Neural progenitor cell (in vitro differentiated cells): ENCODE data around the gene MAGEA2. TPM values are rescaled to one million over a fixed set of nuclear protein-coding genes. Genes with fewer than 3 reads are reported as not detected.
"Not testable (repeated sequence)": the region's sequence is repeated elsewhere in the genome, so short reads cannot be mapped to it uniquely, and the experiment has no call there.

ENCODE experiments used
- DNase-seq: peaks from one replicate; pipeline ENCODE4 v3.0.0-alpha.2; 2016; ENCODE audit warnings: low spot score
- H2AFZ ChIP-seq: fragments of 200-600 bp; sonication (generic); replicated peaks from 2 replicates; pipeline ENCODE4 v1.6.1; 2016; ENCODE audit warnings: antibody characterized with exemption
- H3F3A ChIP-seq: fragments of 200-600 bp; sonication (generic); 2 replicates; pipeline ENCODE4 v1.6.1; 2016; ENCODE audit warnings: antibody characterized with exemption, low read depth
- H3K27ac ChIP-seq: fragments of 200-600 bp; sonication (generic); 2 replicates; pipeline ENCODE4 v1.5.1; 2016; ENCODE audit warnings: mild to moderate bottlenecking
- H3K27me3 ChIP-seq: fragments of 200-600 bp; sonication (generic); 2 replicates; pipeline ENCODE4 v1.6.1; 2016; ENCODE audit warnings: mild to moderate bottlenecking, moderate library complexity
- H3K36me3 ChIP-seq: fragments of 200-600 bp; sonication (generic); 2 replicates; pipeline ENCODE4 v1.5.1; 2016
- H3K4me1 ChIP-seq: fragments of 200-600 bp; sonication (generic); 2 replicates; pipeline ENCODE4 v1.6.1; 2016; ENCODE audit warnings: mixed run types
- H3K4me2 ChIP-seq: fragments of 200-600 bp; sonication (generic); 2 replicates; pipeline ENCODE4 v1.6.1; 2016
- H3K4me3 ChIP-seq: fragments of 200-600 bp; sonication (generic); 2 replicates; pipeline ENCODE4 v1.5.1; 2016
- H3K79me2 ChIP-seq: fragments of 200-600 bp; sonication (generic); 2 replicates; pipeline ENCODE4 v1.6.1; 2016; ENCODE audit warnings: low read depth
- H3K9ac ChIP-seq: fragments of 200-600 bp; sonication (generic); 2 replicates; pipeline ENCODE4 v1.6.1; 2016
- H3K9me3 ChIP-seq: fragments of 200-600 bp; sonication (generic); 2 replicates; pipeline ENCODE4 v1.5.1; 2016; ENCODE audit warnings: low read depth
- H4K20me1 ChIP-seq: fragments of 200-600 bp; sonication (generic); 2 replicates; pipeline ENCODE4 v1.6.1; 2016; ENCODE audit warnings: low read depth
- H3K27ac Mint-ChIP-seq: 3 replicates; pipeline ENCODE4 v1.8.0; 2021; ENCODE audit warnings: mixed read lengths
- H3K27me3 Mint-ChIP-seq: 2 replicates; pipeline ENCODE4 v1.8.0; 2022; ENCODE audit warnings: low read depth, mild to moderate bottlenecking, inconsistent platforms, moderate library complexity, mixed read lengths; ENCODE audit not compliant: insufficient read depth
- H3K36me3 Mint-ChIP-seq: 3 replicates; pipeline ENCODE4 v1.8.0; 2021; ENCODE audit warnings: mixed read lengths
- H3K4me1 Mint-ChIP-seq: 3 replicates; pipeline ENCODE4 v1.8.0; 2021; ENCODE audit warnings: mixed read lengths
- H3K4me3 Mint-ChIP-seq: 3 replicates; pipeline ENCODE4 v1.8.0; 2021; ENCODE audit warnings: mild to moderate bottlenecking, moderate library complexity, mixed read lengths
- H3K9me3 Mint-ChIP-seq: 3 replicates; pipeline ENCODE4 v1.8.0; 2020; ENCODE audit warnings: mixed read lengths
- total RNA-seq: library from RNA; depleted of rRNA; stranded (reverse); fragments of >200 nt; gene quantifications from 2 replicates; pipeline ENCODE4 v1.2.3, GENCODE V29; 2015; ENCODE audit warnings: low replicate concordance

MAGEA2 gene
- total RNA-seq, 1 donor from 2014 or later, result not detected

DNA sequence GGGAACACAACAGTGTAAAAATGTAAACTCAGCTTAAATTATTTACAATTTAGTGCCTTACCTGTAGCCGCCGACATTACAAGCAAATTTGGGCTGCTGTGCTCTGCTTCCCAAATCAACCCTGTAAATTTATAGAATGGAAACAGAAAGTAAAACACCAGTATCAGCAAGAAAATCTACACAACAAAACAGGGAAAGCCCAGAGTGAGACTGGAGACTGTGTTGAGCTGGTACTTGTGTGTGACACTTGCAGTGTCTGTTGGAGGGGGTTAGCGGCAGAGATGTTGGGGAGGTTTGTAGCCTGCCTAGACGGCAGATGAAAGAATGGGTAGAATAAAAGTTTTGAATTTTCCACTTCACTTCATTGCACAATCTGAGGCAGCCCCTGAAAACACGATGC is 40.4 kb downstream of the MAGEA2 start:
- not testable (repeated sequence) for H3K27me3 ChIP-seq, H3K79me2 ChIP-seq, H3K27ac Mint-ChIP-seq, DNase-seq, H3F3A ChIP-seq, H3K27ac ChIP-seq, H2AFZ ChIP-seq, H3K9me3 ChIP-seq, H3K4me2 ChIP-seq, H3K9ac ChIP-seq, H3K9me3 Mint-ChIP-seq, H3K27me3 Mint-ChIP-seq, H3K4me3 ChIP-seq, H3K4me3 Mint-ChIP-seq, H3K4me1 ChIP-seq, H3K36me3 ChIP-seq, H3K4me1 Mint-ChIP-seq, H3K36me3 Mint-ChIP-seq, H4K20me1 ChIP-seq

DNA sequence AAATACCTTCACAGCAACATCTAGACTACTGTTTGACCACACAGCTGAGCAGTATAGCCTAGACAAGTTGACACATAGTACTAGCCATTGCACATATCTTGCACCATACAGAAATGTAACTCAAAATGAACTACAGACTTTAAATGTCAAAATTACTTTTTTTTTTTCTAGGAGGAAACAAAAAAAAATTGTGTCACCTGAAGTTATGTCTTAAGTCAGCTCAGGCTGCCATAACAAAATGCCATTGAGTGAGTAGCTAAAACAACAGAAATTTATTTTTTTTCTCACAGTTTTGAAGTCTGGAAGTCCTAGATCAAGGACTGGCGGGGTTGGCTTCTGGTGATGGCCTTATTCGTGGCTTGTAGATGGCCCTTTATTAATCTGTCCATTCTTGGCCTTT is 44.5 kb downstream of the MAGEA2 start, which contains the start of gene CSAG2:
TSS of gene CSAG2 (minus strand) at position 101 of the 400 bp plus-strand sequence. CDS start 161 bp downstream, outside the sequence.
- H3K27ac Mint-ChIP-seq, H3F3A ChIP-seq, H3K9me3 Mint-ChIP-seq: not testable (repeated sequence)

DNA sequence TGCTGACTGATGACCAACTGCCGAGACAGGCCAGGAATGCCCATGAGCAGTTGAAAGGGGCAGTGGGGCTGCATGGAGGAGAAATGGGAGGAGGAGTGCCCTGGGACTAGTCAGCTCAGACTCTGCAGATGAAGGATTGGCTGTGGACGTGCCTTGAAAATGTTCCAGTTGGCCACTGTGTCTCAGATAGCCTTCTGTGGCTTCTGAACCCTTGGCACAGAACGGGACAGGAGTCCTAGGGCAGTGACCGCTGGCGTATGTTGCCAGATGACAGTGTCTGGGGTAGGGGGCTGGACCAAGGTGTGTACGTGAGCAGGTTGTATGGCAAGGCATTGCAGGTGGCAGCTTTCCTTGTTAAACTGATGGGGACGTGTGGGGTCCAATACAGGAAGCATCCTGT is 47.1 kb downstream of the MAGEA2 start:
- H3K4me3 ChIP-seq, H4K20me1 ChIP-seq, H3K4me1 Mint-ChIP-seq, DNase-seq, H3K36me3 ChIP-seq, H3K27me3 ChIP-seq, H3K4me1 ChIP-seq, H3K4me2 ChIP-seq, H3K27me3 Mint-ChIP-seq, H3K36me3 Mint-ChIP-seq, H3K27ac ChIP-seq, H3K9ac ChIP-seq, H3K79me2 ChIP-seq, H3K27ac Mint-ChIP-seq, H2AFZ ChIP-seq, H3F3A ChIP-seq, H3K9me3 ChIP-seq, H3K9me3 Mint-ChIP-seq, H3K4me3 Mint-ChIP-seq: not testable (repeated sequence)

More for the DNA sequence above, 44.5 kb downstream of the MAGEA2 start, which contains the start of gene CSAG2:
- not testable (repeated sequence) for H3K4me2 ChIP-seq, H3K36me3 ChIP-seq, H3K27me3 Mint-ChIP-seq, DNase-seq, H3K4me3 ChIP-seq, H2AFZ ChIP-seq, H3K4me1 Mint-ChIP-seq, H3K36me3 Mint-ChIP-seq, H3K27ac ChIP-seq, H3K27me3 ChIP-seq, H4K20me1 ChIP-seq, H3K9me3 ChIP-seq, H3K9ac ChIP-seq, H3K4me1 ChIP-seq, H3K79me2 ChIP-seq, H3K4me3 Mint-ChIP-seq

DNA sequence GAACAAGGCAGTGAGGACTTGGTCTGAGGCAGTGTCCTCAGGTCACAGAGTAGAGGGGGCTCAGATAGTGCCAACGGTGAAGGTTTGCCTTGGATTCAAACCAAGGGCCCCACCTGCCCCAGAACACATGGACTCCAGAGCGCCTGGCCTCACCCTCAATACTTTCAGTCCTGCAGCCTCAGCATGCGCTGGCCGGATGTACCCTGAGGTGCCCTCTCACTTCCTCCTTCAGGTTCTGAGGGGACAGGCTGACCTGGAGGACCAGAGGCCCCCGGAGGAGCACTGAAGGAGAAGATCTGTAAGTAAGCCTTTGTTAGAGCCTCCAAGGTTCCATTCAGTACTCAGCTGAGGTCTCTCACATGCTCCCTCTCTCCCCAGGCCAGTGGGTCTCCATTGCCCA is 53.3 kb downstream of the MAGEA2 start:
- H3K4me3 Mint-ChIP-seq, H4K20me1 ChIP-seq, DNase-seq, H3K9me3 Mint-ChIP-seq, H3F3A ChIP-seq, H3K27me3 Mint-ChIP-seq, H3K27me3 ChIP-seq, H3K9ac ChIP-seq, H3K79me2 ChIP-seq, H2AFZ ChIP-seq, H3K4me2 ChIP-seq, H3K9me3 ChIP-seq, H3K27ac ChIP-seq, H3K36me3 ChIP-seq, H3K36me3 Mint-ChIP-seq, H3K4me1 ChIP-seq, H3K4me1 Mint-ChIP-seq, H3K4me3 ChIP-seq, H3K27ac Mint-ChIP-seq: not testable (repeated sequence)

Other genes starting within 250 kb of the MAGEA2 start
- gene GABRQ, start 115.9 kb downstream of the MAGEA2 start, total RNA-seq, result 0.90 and 1.5 TPM in 2 replicates
- gene MAGEA3, start 55.0 kb downstream of the MAGEA2 start, total RNA-seq, result not detected in 2 replicates
- gene CSAG2, start 44.6 kb downstream of the MAGEA2 start, total RNA-seq, result not detected in 2 replicates
- not detected in 2 replicates for gene MAGEA2B, start 39.2 kb downstream of the MAGEA2 start, total RNA-seq
- gene CSAG1, start 20.1 kb downstream of the MAGEA2 start, total RNA-seq, result not detected in 2 replicates
- gene MAGEA12, start 20.1 kb downstream of the MAGEA2 start, total RNA-seq, result not detected in 2 replicates
- gene CSAG3, start 5.4 kb upstream of the MAGEA2 start, total RNA-seq, result not detected in 2 replicates
- not detected in 2 replicates for gene MAGEA6, start 15.8 kb upstream of the MAGEA2 start, total RNA-seq
- 43.5 and 82.3 TPM in 2 replicates for gene CETN2, start 76.9 kb upstream of the MAGEA2 start, total RNA-seq
- gene NSDHL, start 77.2 kb upstream of the MAGEA2 start, total RNA-seq, result 15.2 and 15.9 TPM in 2 replicates
- gene ZNF185, start 144.2 kb upstream of the MAGEA2 start, total RNA-seq, result 14.0 and 14.8 TPM in 2 replicates
- gene PNMA5, start 240.3 kb upstream of the MAGEA2 start, total RNA-seq, result not detected in 2 replicates